Caco-2 (cell line): ENCODE measurements around the gene CDH19. TPM values are rescaled to one million over a fixed set of nuclear protein-coding genes. Genes with fewer than 3 reads are reported as not detected.

Experiments used
- BruUV-seq: library from RNA; stranded (reverse); fragments of 400-500 nt; replicated peaks from 2 replicates; lab custom pipeline; 2021; lab: Mats Ljungman, UMichigan
- CTCF ChIA-PET: fragments of 300-600 bp; sonication (Branson Sonifier 250); formaldehyde crosslinking; loops from one replicate; lab custom pipeline; 2022; ENCODE audit warnings: antibody characterized with exemption; lab: Charles Lee
- POLR2A ChIA-PET: fragments of 300-600 bp; sonication (Branson Sonifier 250); formaldehyde crosslinking; loops from one replicate; lab custom pipeline; 2022; ENCODE audit warnings: antibody characterized with exemption; lab: Charles Lee
- DNase-seq, 2 experiments: peaks; one replicate each; pipeline versions ENCODE4 v3.0.0 to v3.0.0-alpha.2; 2020 to 2022
- H3K27me3 ChIP-seq: replicated peaks from 2 replicates; pipeline ENCODE4 v1.6.0; 2011; ENCODE audit warnings: low read length; ENCODE audit not compliant: control insufficient read depth, insufficient read depth
- H3K36me3 ChIP-seq: 2 replicates; pipeline ENCODE4 v1.5.1; 2011; ENCODE audit warnings: low read length; ENCODE audit not compliant: control insufficient read depth, insufficient read depth
- H3K4me1 ChIP-seq: fragments of 250-450 bp; sonication (Bioruptor Pico); 2 replicates; pipeline ENCODE4 v1.5.1; 2020; ENCODE audit warnings: mild to moderate bottlenecking
- H3K4me3 ChIP-seq: 2 replicates; pipeline ENCODE4 v1.5.1; 2011; ENCODE audit warnings: low read depth, mild to moderate bottlenecking, control low read depth, low read length
- H3K9me3 ChIP-seq: fragments of 250-450 bp; sonication (Bioruptor Pico); 2 replicates; pipeline ENCODE4 v1.5.1; 2020; ENCODE audit warnings: mild to moderate bottlenecking, moderate library complexity
- H3K27ac Mint-ChIP-seq: one replicate; pipeline ENCODE4 v1.8.0; 2022; ENCODE audit warnings: mixed read lengths; ENCODE audit not compliant: unreplicated experiment
- H3K27me3 Mint-ChIP-seq: one replicate; pipeline ENCODE4 v1.8.0; 2022; ENCODE audit warnings: mixed read lengths; ENCODE audit not compliant: insufficient read depth, unreplicated experiment
- H3K36me3 Mint-ChIP-seq: one replicate; pipeline ENCODE4 v1.8.0; 2022; ENCODE audit warnings: mild to moderate bottlenecking, mixed read lengths; ENCODE audit not compliant: insufficient read depth, unreplicated experiment
- H3K4me1 Mint-ChIP-seq: one replicate; pipeline ENCODE4 v1.8.0; 2022; ENCODE audit warnings: low read depth, mixed read lengths; ENCODE audit not compliant: unreplicated experiment
- H3K4me3 Mint-ChIP-seq: one replicate; pipeline ENCODE4 v1.8.0; 2022; ENCODE audit warnings: mild to moderate bottlenecking, moderate library complexity, mixed read lengths; ENCODE audit not compliant: unreplicated experiment
- H3K9me3 Mint-ChIP-seq: one replicate; pipeline ENCODE4 v1.8.0; 2022; ENCODE audit warnings: mixed read lengths; ENCODE audit not compliant: unreplicated experiment
- intact Hi-C: fragments of 100-400 bp; cut with micrococcal nuclease; formaldehyde crosslinking; loops from one replicate; pipeline ENCODE4 v1.10.0; 2022; ENCODE audit not compliant: unreplicated experiment
- total RNA-seq: library from RNA; stranded (reverse); gene quantifications from 2 replicates; pipeline ENCODE4 v1.2.3, GENCODE V29; 2022
- TF ChIP-seq, protein P1 (sequence below), 2 experiments: fragments of 200-600 bp in 1 of 2; IDR thresholded peaks; 1 replicate in 1 of 2; 2 replicates in 1 of 2; pipeline versions ENCODE4 v1.5.1 to v1.8.0; 2011 to 2022; ENCODE audit warnings: antibody characterized with exemption in 1 of 2, control low read depth in 1 of 2, inconsistent platforms in 1 of 2, low read depth in 1 of 2, low read length in 1 of 2, mild to moderate bottlenecking in 1 of 2, moderate library complexity in 1 of 2; ENCODE audit not compliant: insufficient read depth in 1 of 2, severe bottlenecking in 1 of 2, unreplicated experiment in 1 of 2

The CDH19 gene
- total RNA-seq, 1 experiment from 2014 or later = not detected

DNA sequence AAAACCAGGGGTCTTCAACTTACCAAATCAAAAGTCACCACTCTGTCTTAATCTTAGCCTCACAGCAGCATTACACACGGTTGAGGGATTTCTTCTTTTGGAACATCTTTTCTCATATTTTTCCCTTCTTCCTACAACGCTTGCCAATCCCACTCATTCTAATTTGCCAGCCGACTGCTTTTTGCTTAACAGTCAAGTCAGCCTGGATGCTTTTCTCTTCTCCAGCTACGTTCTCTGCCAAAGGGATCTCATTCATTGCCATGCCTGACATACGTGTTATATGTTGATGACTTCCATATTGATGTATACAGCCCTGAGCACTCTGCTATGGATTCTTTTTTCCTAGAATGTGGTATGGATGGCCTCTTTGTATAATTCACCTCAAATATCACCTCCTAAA is 37.3 kb downstream of the CDH19 start:
- BruUV-seq = no TSS peak
- Mint-ChIP-seq H3K4me3 (no peak overlapping the region), H3K27me3 (no peaks in the 10 kb centered on the region), H3K36me3 (no peaks in the 10 kb centered on the region), H3K4me1 (no peaks in the 10 kb centered on the region), H3K9me3 (no peaks in the 10 kb centered on the region), H3K27ac (no peak overlapping the region)
- Histone ChIP-seq H3K4me3 (no peak overlapping the region), H3K4me1 (no peaks in the 10 kb centered on the region), H3K36me3 (no peaks in the 10 kb centered on the region), H3K27me3 (no peaks in the 10 kb centered on the region), H3K9me3 (no peaks in the 10 kb centered on the region)
- DNase-seq = no peak
- ChIA-PET POLR2A (no interaction called here), CTCF (no interaction called here)
- intact Hi-C loops = no loop called here
- TF ChIP-seq, protein P1, sequence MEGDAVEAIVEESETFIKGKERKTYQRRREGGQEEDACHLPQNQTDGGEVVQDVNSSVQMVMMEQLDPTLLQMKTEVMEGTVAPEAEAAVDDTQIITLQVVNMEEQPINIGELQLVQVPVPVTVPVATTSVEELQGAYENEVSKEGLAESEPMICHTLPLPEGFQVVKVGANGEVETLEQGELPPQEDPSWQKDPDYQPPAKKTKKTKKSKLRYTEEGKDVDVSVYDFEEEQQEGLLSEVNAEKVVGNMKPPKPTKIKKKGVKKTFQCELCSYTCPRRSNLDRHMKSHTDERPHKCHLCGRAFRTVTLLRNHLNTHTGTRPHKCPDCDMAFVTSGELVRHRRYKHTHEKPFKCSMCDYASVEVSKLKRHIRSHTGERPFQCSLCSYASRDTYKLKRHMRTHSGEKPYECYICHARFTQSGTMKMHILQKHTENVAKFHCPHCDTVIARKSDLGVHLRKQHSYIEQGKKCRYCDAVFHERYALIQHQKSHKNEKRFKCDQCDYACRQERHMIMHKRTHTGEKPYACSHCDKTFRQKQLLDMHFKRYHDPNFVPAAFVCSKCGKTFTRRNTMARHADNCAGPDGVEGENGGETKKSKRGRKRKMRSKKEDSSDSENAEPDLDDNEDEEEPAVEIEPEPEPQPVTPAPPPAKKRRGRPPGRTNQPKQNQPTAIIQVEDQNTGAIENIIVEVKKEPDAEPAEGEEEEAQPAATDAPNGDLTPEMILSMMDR (IDR thresholded peaks at IDR 0.05; ENCODE audit: insufficient read depth in 1 of 2, low read depth in 1 of 2, low read length in 1 of 2, severe bottlenecking in 1 of 2, unreplicated experiment in 1 of 2) = no peak

DNA sequence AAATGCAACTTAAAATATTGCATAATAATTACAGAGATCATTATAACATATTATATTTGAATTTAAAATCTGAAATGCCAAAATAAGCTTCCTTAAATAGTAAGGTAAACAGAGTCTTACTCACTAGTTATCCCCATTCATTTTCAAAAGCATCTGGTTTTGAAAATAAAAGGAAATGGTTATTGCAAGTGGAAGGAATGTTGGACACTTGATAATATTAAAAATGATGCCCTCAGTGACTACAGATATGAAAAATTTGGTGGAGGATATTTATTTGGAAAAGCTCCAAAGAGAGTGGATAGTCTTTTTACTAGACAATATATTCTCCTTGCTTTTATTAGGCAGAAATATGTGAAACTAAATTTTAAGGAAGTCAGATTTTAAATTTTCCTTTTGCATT is 39.7 kb downstream of the CDH19 start:
- ChIA-PET POLR2A (no interaction called here), CTCF (no interaction called here)
- Mint-ChIP-seq H3K9me3 (no peaks in the 10 kb centered on the region), H3K4me3 (no peak overlapping the region), H3K36me3 (no peaks in the 10 kb centered on the region), H3K4me1 (no peaks in the 10 kb centered on the region), H3K27ac (no peak overlapping the region), H3K27me3 (no peaks in the 10 kb centered on the region)
- no peak for DNase-seq
- Histone ChIP-seq H3K4me3 (no peak overlapping the region), H3K36me3 (no peaks in the 10 kb centered on the region), H3K27me3 (no peaks in the 10 kb centered on the region), H3K4me1 (no peaks in the 10 kb centered on the region), H3K9me3 (no peaks in the 10 kb centered on the region)
- BruUV-seq = no TSS peak
- intact Hi-C loops = no loop called here
- TF ChIP-seq, protein P1 (IDR thresholded peaks at IDR 0.05; ENCODE audit: insufficient read depth in 1 of 2, low read depth in 1 of 2, low read length in 1 of 2, severe bottlenecking in 1 of 2, unreplicated experiment in 1 of 2) = no peak

DNA sequence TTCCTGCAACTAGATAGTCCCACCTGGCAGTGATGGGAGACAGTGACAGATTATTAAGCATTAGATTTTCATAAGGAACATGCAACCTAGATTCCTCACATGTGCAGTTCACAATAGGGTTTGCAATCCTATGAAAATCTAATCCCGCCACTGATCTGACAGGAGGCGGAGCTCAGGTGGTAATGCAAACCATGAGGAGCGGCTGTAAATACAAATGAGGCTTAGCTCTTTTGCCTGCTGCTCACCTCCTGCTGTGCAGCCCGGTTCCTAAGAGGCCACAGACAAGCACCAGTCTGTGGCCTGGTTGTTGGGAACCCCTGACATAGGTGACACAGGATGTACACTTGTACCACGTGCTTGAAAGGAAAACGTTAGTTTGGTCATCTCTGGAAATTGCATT is 41.6 kb downstream of the CDH19 start:
- H3K4me1 Mint-ChIP-seq = no peaks in the 10 kb centered on the region
- no peaks in the 10 kb centered on the region for H3K27me3 Mint-ChIP-seq
- H3K36me3 Mint-ChIP-seq = no peaks in the 10 kb centered on the region
- CTCF ChIA-PET = no interaction called here
- no peak for DNase-seq
- Histone ChIP-seq H3K27me3 (no peaks in the 10 kb centered on the region), H3K36me3 (no peaks in the 10 kb centered on the region), H3K9me3 (no peaks in the 10 kb centered on the region), H3K4me1 (no peaks in the 10 kb centered on the region), H3K4me3 (no peak overlapping the region)
- no TSS peak for BruUV-seq
- no peak overlapping the region for H3K4me3 Mint-ChIP-seq
- POLR2A ChIA-PET = no interaction called here
- intact Hi-C loops = no loop called here
- H3K27ac Mint-ChIP-seq = no peak overlapping the region
- H3K9me3 Mint-ChIP-seq = no peaks in the 10 kb centered on the region
- TF ChIP-seq, protein P1 (IDR thresholded peaks at IDR 0.05; ENCODE audit: insufficient read depth in 1 of 2, low read depth in 1 of 2, low read length in 1 of 2, severe bottlenecking in 1 of 2, unreplicated experiment in 1 of 2) = no peak
